HUDEP-2 (cell line): Measurements from ENCODE around the gene SELL.
"Not testable (repeated sequence)": the region's sequence is repeated elsewhere in the genome, so short reads cannot be mapped to it uniquely, and the experiment has no call there.

ENCODE experiments used
- DNase-seq, 76 experiments: peaks; one replicate each; lab custom pipeline; 2025; ENCODE audit not compliant: unreplicated experiment in 76 of 76; lab: John Stamatoyannopoulos, UW

The SELL gene

DNA sequence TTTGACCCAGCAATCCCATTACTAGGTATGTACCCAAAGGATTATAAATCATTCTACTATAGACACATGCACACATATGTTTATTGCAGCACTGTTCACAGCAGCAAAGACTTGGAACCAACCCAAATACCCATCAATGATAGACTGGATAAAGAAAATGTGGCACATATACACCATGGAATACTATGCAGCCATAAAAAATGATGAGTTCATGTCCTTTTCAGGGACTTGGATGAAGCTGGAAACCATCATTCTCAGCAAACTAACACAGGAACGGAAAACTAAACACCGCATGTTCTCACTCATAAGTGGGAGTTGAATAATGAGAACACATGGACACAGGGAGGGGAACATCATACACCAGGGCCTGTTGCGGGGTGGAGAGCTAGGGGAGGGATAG lies 41.2 kb downstream of the SELL start:
- DNase-seq: not testable (repeated sequence)

DNA sequence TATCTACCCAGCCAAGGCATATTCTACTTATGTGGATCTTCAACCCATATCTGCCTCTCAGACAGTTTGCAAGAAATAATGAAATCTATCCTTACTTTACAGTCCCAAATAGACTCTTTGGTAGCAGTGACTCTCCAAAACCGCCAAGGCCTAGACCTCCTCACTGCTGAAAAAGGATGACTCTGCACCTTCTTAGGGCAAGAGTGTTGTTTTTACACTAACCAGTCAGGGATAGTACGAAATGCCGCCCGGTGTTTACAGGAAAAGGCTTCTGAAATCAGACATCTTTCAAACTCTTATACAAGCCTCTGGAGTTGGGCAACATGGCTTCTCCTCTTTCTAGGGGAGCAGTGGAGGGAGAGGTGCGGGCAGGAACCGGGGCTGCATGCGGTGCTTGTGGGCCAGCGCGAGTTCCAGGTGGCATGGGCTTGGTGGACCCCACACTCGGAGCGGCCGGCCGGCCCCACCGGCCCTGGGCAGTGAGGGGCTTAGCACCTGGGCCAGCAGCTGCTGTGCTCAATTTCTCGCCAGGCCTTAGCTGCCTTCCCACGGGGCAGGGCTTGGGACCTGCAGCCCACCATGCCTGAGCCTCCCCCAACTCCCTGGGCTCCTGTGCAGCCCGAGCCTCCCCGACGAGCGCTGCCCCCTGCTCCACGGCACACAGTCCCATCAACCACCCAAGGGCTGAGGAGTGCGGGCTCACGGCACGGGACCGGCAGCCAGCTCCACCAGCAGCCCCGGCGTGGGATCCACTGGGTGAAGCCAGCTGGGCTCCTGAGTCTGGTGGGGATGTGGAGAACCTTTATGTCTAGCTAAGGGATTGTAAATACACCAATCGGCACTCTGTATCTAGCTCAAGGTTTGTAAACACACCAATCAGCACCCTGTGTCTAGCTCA lies 43.5 kb downstream of the SELL start:
- not testable (repeated sequence) for DNase-seq

DNA sequence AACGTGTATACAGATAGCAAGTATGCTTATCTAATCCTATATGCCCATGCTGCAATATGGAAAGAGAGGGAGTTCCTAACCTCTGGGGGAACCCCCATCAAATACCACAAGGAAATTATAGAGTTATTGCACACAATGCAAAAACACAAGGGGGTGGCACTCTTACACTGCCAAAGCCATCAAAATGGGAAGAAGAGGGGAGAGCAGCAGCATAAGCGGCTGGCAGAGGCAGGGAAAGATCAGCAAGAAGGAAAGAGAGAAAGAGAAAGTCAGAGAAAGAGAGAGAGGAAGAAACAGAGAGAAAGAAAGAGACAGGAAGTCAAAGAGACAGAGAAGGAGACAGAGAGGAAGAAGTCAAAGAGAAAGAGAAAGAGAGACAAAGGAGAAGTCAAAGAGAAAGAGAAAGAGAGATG lies 44.2 kb downstream of the SELL start:
- DNase-seq: not testable (repeated sequence)

DNA sequence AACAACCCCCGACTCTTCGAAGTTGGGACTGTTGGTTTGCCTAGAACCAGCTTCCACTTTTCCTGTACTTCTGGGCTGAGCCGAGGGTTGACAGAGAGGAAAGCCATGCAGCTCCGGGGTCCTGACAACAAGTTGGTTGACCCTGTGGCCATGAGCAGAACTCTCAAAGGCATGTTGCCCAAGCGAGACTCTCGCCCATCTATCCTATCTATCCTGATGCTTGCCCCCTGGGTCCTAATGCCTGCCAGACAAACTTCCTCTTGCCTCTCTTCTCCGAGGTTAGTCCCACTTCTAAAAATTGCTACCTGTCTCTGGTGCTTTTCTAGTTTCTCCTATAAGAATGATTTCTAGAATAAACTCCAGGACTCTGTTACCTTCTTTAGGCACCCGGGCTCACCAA lies 48.7 kb downstream of the SELL start:
- not testable (repeated sequence) for DNase-seq

DNA sequence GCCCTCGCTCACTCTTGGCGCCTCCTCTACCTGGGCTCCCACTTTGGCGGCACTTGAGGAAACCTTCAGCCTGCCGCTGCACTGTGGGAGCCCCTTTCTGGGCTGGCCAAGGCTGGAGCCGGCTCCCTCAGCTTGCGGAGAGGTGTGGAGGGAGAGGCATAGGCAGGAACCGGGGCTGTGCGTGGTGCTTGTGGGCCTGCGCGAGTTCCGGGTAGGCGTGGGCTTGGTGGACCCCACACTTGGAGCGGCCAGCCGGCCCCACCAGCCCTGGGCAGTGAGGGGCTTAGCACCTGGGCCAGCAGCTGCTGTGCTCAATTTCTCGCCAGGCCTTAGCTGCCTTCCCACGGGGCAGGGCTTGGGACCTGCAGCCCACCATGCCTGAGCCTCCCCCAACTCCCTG lies 50.4 kb downstream of the SELL start:
- DNase-seq: not testable (repeated sequence)

DNA sequence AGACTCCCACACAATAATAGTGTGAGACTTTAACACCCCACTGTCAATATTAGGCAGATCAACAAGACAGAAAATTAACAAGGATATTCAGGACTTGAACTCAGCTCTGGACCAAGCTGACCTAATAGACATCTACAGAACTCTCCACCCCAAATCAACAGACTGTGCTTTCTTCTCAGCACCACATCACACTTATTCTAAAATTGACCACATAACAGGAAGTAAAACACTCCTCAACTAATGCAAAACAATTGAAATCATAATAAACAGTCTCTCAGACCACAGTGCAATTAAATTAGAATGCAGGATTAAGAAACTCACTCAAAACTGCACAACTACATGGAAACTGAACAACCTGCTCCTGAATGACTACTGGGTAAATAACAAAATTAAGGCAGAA lies 52.6 kb downstream of the SELL start:
- DNase-seq: not testable (repeated sequence)

DNA sequence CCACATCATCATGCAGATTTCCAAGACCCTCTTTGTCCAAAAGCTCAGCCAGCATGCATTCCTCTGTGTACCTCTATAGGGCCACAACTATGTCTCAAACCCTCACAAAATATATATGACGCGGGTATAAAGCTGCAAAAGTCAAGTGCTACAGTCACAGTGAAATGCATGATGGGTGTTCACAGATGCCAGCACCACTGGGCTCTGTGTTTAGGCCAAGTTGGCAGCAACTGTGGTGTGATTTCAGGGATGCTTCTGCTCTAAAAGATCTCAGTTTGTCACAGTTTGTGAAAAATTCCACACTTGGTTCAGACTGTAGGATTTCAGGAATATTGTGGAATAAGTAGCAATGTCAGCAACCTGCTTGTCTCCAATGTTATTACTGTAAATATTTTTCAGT lies 57.5 kb downstream of the SELL start:
- no peak for DNase-seq

DNA sequence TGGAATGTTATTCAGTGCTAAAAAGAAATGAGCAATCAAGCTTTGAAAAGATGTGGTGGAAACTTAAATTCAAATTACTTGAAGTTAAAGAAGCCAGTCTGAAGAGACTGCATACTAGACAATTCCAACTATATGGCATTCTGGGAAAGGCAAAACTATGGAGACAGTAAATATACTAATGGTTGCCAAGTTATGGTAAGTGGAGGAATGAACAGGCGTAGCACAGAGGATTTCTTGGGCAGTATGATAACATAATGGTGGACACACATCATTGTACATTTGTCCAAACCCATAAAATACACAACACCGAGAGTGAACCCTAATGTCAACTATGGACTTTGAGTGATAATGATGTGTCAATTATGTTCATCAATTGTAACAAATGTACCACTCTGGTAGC lies 60.4 kb downstream of the SELL start:
- DNase-seq: no peak

DNA sequence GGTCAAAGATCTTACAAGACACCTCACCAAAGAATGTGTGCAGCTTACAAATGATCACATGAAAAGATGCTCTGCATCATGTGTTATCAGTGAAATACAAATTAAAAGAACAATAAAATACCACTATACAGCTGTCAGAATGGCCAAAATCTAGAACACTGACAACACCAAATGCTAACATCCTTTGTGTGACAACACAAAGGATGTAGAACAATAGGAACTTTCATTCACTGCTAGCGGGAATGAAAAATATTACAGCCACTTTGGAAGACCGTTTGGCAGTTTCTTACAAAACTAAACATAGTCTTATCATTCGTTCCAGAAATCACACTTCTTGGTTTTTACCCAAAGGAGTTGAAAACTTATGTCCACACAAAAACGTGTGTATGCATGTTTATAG lies 60.9 kb downstream of the SELL start:
- no peak for DNase-seq

DNA sequence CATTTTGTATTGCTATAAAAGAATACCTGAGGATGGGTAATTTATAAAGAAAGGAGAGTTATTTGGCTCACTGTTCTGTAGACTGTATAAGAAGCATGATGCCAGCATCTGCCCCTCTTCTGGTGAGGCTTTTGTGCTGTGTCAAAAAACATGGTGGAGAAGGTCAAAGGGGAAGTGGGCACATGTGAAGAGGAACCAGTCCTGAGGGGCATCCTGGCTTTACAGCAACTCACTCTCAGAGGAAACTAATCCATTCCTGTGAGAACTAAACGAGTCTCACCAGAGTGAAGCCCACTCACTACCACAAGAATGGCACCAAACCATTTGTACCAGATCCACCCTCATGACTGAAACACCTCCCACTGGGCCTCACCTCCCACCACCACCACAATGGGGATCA lies 62.7 kb downstream of the SELL start:
- DNase-seq: no peak

DNA sequence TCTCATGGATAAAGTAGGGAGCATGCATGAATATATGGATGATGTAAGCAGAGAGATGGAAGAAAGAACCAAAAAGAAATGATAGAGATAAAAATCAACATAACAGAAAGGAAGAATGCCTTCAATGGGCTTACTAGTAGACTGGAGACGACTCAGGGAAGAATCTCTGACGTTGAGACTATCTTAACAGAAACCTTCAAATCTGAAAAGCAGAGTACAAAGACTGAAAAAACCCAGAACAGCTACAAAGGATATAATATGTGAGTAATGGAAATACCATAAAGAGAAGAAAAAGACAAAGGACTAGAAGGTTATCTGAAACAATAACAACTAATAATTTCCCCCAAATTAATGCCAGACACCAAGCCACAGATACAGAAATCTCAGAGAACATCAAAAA lies 63.2 kb downstream of the SELL start:
- no peak for DNase-seq

DNA sequence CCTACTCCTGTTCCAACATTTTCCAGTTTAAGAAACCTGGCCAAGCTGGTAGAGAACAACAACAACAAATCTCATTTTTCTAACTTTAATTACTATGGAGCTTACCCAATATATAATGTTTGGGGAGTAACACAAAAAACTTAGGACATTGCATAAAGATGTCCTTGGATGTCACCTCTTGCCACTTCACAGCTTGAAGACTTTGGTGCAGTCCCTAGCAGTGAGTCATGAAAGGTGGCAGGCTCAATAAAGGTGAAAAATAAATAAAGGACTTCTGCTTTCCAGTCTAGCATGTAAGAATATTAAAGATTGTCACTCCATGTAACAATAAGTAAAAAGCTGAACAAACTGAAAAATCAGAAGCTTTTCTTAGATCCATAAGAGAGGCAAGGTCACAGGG lies 63.9 kb downstream of the SELL start:
- no peak for DNase-seq

DNA sequence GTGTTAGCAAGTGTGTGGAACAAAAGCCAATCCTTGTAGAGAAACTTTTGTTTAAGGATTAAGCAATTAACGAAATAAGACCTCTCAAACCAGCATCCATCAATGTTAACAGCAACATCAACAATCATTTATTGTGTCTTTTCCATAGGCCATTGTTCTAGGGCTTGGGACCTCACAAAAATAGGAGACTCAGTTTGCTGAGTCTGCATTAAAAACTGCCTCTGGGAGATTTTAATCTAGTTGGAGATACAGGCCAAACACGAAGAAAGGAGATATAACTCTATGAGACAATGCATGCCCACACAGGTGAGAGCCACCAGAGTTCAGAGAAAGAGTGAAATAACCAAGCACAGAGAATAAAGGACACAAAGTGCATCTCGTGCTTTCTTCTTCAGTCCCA lies 67.1 kb downstream of the SELL start:
- no peak for DNase-seq
